Activated B cell treated with CpG ODN at 0.5 μM for 24 hours (primary cell): ENCODE measurements around the gene TGIF1. TPM values are rescaled to one million over a fixed set of nuclear protein-coding genes. Genes with fewer than 3 reads are reported as not detected.

Experiments
- ATAC-seq: fragments of 200-7000 bp; cut with Tn5 transposase; one replicate; pipeline ENCODE4 v1.10.0; 2021; ENCODE audit warnings: low read depth, mild to moderate bottlenecking, moderate library complexity
- CTCF ChIA-PET: fragments of 350-600 bp; sonication (Branson Sonifier 250); formaldehyde crosslinking; loops from one replicate; lab custom pipeline; 2021; ENCODE audit warnings: antibody characterized with exemption; lab: Charles Lee
- POLR2A ChIA-PET: fragments of 350-600 bp; sonication (Branson Sonifier 250); formaldehyde crosslinking; loops from one replicate; lab custom pipeline; 2021; ENCODE audit warnings: antibody characterized with exemption; lab: Charles Lee
- DNase-seq: peaks from one replicate; pipeline ENCODE4 v3.0.0; 2022
- H3K27ac Mint-ChIP-seq: one replicate; pipeline ENCODE4 v1.8.0; 2020; ENCODE audit warnings: mixed read lengths
- H3K27me3 Mint-ChIP-seq: one replicate; pipeline ENCODE4 v1.8.0; 2021; ENCODE audit warnings: mixed read lengths
- H3K36me3 Mint-ChIP-seq: one replicate; pipeline ENCODE4 v1.8.0; 2021; ENCODE audit warnings: low read depth, mixed read lengths
- H3K4me1 Mint-ChIP-seq: one replicate; pipeline ENCODE4 v1.8.0; 2021; ENCODE audit warnings: mixed read lengths
- H3K4me3 Mint-ChIP-seq: one replicate; pipeline ENCODE4 v1.8.0; 2020; ENCODE audit warnings: mild to moderate bottlenecking, mixed read lengths
- H3K9me3 Mint-ChIP-seq: one replicate; pipeline ENCODE4 v1.8.0; 2020; ENCODE audit warnings: mixed read lengths
- CTCF ChIP-seq: fragments of 200-600 bp; IDR thresholded peaks from one replicate; pipeline ENCODE4 v1.8.0; 2022; ENCODE audit warnings: antibody characterized with exemption, mild to moderate bottlenecking
- intact Hi-C: fragments of 100-400 bp; cut with micrococcal nuclease; formaldehyde crosslinking; loops from one replicate; pipeline ENCODE4 v1.15.1; 2024
- total RNA-seq: library from RNA; stranded (reverse); gene quantifications from 2 replicates; pipeline ENCODE4 v1.2.3, GENCODE V29; 2022

TGIF1 gene
- total RNA-seq, 1 donor from 2014 or later = 76.3 TPM

- H3K36me3 Mint-ChIP-seq = peaks cover 61% of the 10 kb centered on the region
- CTCF ChIA-PET = interaction anchor here (0.7 to 5.4 kb wide), 38 partner anchors 8 to 460 kb away, joined by 3 to 81 read pairs (median 4); no protein-coding TSS in a partner anchor
- ATAC-seq = no peak
- intact Hi-C loops = loop anchor here (1.0 to 5.0 kb wide), 11 partner anchors 52 to 812 kb away; partner anchors contain the start of gene MYL12B
- no peak for DNase-seq
- peaks cover 57% of the 10 kb centered on the region for H3K4me1 Mint-ChIP-seq
- H3K27me3 Mint-ChIP-seq = no peaks in the 10 kb centered on the region
- H3K27ac Mint-ChIP-seq = peak overlapping the region; percentile 95
- no peaks in the 10 kb centered on the region for H3K9me3 Mint-ChIP-seq
- POLR2A ChIA-PET = interaction anchor here (0.6 to 10.3 kb wide), 14 partner anchors 26 to 212 kb away, joined by 3 to 432 read pairs (median 9); no protein-coding TSS in a partner anchor
- peak overlapping the region; percentile 93 for H3K4me3 Mint-ChIP-seq
- TF ChIP-seq CTCF = no peak
Observed at GRCh38 chr18:3454365-3455089, 4.6 kb downstream of the TGIF1 start.

- ATAC-seq (no peak), DNase-seq (no peak)
- H3K4me1 Mint-ChIP-seq = peaks cover 59% of the 10 kb centered on the region
- ChIA-PET CTCF (interaction anchor here (0.7 to 5.4 kb wide), 32 partner anchors 7 to 461 kb away, joined by 3 to 81 read pairs (median 4); no protein-coding TSS in a partner anchor), POLR2A (interaction anchor here (0.6 to 10.3 kb wide), 11 partner anchors 16 to 172 kb away, joined by 3 to 432 read pairs (median 11); no protein-coding TSS in a partner anchor)
- peaks cover 63% of the 10 kb centered on the region for H3K36me3 Mint-ChIP-seq
- peak overlapping the region; percentile 95 for H3K27ac Mint-ChIP-seq
- H3K27me3 Mint-ChIP-seq = no peaks in the 10 kb centered on the region
- TF ChIP-seq CTCF = peak; percentile 32
- intact Hi-C loops = no loop called here
- H3K9me3 Mint-ChIP-seq = no peaks in the 10 kb centered on the region
- no peak overlapping the region for H3K4me3 Mint-ChIP-seq
Observed at GRCh38 chr18:3455090-3455635, 5.2 kb downstream of the TGIF1 start.

- peaks cover 63% of the 10 kb centered on the region for H3K36me3 Mint-ChIP-seq
- intact Hi-C loops = no loop called here
- no peak overlapping the region for H3K27ac Mint-ChIP-seq
- ChIA-PET CTCF (interaction anchor here (1.0 to 5.4 kb wide), 12 partner anchors 10 to 209 kb away, joined by 3 to 81 read pairs (median 16); no protein-coding TSS in a partner anchor), POLR2A (interaction anchor here (0.5 to 10.3 kb wide), 6 partner anchors 7 to 139 kb away, joined by 3 to 432 read pairs (median 12); partner anchors contain the start of gene TGIF1)
- no peak for DNase-seq
- no peaks in the 10 kb centered on the region for H3K27me3 Mint-ChIP-seq
- H3K9me3 Mint-ChIP-seq = no peaks in the 10 kb centered on the region
- ATAC-seq = no peak
- no peak overlapping the region for H3K4me3 Mint-ChIP-seq
- no peak for TF ChIP-seq CTCF
- H3K4me1 Mint-ChIP-seq = peaks cover 57% of the 10 kb centered on the region
Observed at GRCh38 chr18:3455907-3456685, 6.1 kb downstream of the TGIF1 start.

- CTCF ChIA-PET = interaction anchor here (1.1 to 5.0 kb wide), 4 partner anchors 128 to 209 kb away, joined by 3 to 60 read pairs (median 18); no protein-coding TSS in a partner anchor
- DNase-seq (no peak), ATAC-seq (no peak)
- Mint-ChIP-seq H3K4me1 (peaks cover 55% of the 10 kb centered on the region), H3K27me3 (no peaks in the 10 kb centered on the region), H3K36me3 (peaks cover 60% of the 10 kb centered on the region), H3K4me3 (no peak overlapping the region), H3K9me3 (no peaks in the 10 kb centered on the region), H3K27ac (no peak overlapping the region)
- TF ChIP-seq CTCF = no peak
- intact Hi-C loops = no loop called here
- POLR2A ChIA-PET = interaction anchor here (0.9 to 3.1 kb wide), 2 partner anchors 8 to 77 kb away, joined by 3 to 20 read pairs; partner anchors contain the start of gene TGIF1
Observed at GRCh38 chr18:3456686-3457069, 6.7 kb downstream of the TGIF1 start.
